ENCODE data around the gene SAP30BP.
A peak's percentile ranks its signal among the peaks of the same experiment; 100 is the strongest.

Gene SAP30BP

DNA sequence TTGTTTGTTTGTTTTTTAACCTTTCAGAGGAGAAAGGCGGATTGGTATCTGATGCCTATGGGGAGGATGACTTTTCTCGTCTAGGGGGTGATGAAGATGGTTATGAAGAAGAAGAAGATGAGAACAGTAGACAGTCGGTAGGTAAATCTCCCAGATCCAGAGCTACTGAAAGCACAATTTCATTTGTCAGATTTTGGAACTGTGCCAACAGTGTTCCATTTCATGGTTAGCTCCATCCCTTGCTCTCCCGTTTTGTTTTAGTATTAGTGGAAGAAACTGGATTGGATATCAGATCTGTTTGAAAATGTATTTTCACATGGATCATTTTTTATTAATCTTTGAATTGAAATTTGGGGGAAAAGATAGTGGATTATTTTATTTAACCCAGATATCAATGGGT is 1.4 kb downstream of the SAP30BP start:
- Histone ChIP-seq H3K4me1 (ENCODE audit: control insufficient read depth, insufficient read depth, low read length) (peaks cover 10% of the 10 kb centered on the region; the same call in 1 of the 2 replicates), H3K4me3 (ENCODE audit: low read depth, low read length) (peak overlapping the region; percentile 95; the same call in 1 of the 2 replicates), H3K36me3 (ENCODE audit: control insufficient read depth in 2 of 2, insufficient read depth in 1 of 2, low read length in 2 of 2) (peaks cover 47 to 66% of the 10 kb centered on the region in 2 experiments), H3K9me3 (ENCODE audit: control insufficient read depth, insufficient read depth, low read depth, low read length) (no peaks in the 10 kb centered on the region), H3K27ac (ENCODE audit: extremely low read depth, low read depth, low read length) (no peak overlapping the region)
- TF ChIP-seq, protein P1, sequence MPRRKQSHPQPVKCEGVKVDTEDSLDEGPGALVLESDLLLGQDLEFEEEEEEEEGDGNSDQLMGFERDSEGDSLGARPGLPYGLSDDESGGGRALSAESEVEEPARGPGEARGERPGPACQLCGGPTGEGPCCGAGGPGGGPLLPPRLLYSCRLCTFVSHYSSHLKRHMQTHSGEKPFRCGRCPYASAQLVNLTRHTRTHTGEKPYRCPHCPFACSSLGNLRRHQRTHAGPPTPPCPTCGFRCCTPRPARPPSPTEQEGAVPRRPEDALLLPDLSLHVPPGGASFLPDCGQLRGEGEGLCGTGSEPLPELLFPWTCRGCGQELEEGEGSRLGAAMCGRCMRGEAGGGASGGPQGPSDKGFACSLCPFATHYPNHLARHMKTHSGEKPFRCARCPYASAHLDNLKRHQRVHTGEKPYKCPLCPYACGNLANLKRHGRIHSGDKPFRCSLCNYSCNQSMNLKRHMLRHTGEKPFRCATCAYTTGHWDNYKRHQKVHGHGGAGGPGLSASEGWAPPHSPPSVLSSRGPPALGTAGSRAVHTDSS (tag by site-specific recombination; IDR thresholded peaks at IDR 0.05): peak; percentile 69
- no peak for TF ChIP-seq GFI1B (tag by site-specific recombination; IDR thresholded peaks at IDR 0.05)
- POLR2A ChIA-PET: interaction anchor here (1.2 to 3.3 kb wide), 2 partner anchors 12 to 80 kb away, joined by 3 to 11 read pairs; no protein-coding TSS in a partner anchor
- CTCF ChIA-PET: interaction anchor here (0.9 to 4.6 kb wide), 3 partner anchors 35 to 80 kb away, joined by 3 to 48 read pairs (median 42); partner anchors contain the start of gene SMIM5

DNA sequence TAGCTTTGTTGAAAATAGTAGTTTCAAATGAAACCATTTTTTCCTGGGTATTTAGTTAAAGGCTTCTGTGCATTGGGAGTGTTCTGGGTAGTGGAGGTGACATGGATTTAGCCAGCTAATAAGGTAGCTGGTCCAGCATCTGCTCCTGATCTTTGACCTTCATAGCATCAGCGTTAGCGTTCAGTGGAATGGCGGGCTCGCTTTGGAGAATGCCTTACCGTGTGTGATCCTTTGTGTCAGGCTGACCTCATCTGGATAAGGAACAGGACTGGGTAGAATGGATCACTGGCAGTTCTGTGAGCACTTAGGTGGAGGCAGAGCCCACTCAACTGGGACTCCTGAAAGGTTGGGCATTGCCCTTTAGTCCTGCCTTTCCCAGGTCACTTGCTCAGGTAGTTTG is 3.7 kb downstream of the SAP30BP start:
- Histone ChIP-seq H3K9me3 (ENCODE audit: control insufficient read depth, insufficient read depth, low read depth, low read length) (no peaks in the 10 kb centered on the region), H3K4me3 (ENCODE audit: low read depth, low read length) (no peak overlapping the region), H3K27ac (ENCODE audit: extremely low read depth, low read depth, low read length) (no peak overlapping the region), H3K4me1 (ENCODE audit: control insufficient read depth, insufficient read depth, low read length) (peaks cover 10% of the 10 kb centered on the region; the same call in 1 of the 2 replicates), H3K36me3 (ENCODE audit: control insufficient read depth in 2 of 2, insufficient read depth in 1 of 2, low read length in 2 of 2) (peaks cover 52 to 59% of the 10 kb centered on the region in 2 experiments)
- POLR2A ChIA-PET: interaction anchor here (1.4 kb wide), 1 partner anchor 10 kb away, joined by 4 read pairs; no protein-coding TSS in a partner anchor
- TF ChIP-seq ZNF521 (tag by site-specific recombination; IDR thresholded peaks at IDR 0.05): no peak
- CTCF ChIA-PET: interaction anchor here (0.6 to 16.4 kb wide), 8 partner anchors 9 to 115 kb away, joined by 3 to 308 read pairs (median 8); partner anchors contain the start of gene SMIM5

DNA sequence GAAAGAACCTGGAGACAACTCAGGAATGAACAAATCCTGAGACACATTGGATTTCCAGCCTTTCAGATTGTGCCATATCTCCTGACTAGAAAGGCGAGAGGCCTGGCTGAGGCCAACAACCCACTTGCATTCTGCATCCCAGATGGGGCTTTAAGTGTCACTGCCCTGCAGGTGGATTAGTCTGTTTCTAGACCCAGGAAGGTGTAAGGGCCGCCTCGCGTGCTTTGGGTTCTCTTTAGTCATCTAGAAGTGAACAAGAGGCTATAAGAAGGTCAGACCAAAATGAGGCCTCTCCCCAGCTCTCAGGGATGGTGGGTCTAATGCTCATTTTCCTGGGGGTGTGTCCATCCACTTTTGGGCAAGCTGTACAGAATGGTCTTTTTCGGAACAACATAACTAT is 4.9 kb downstream of the SAP30BP start:
- no peak overlapping the region for H3K4me3 ChIP-seq (ENCODE audit: low read depth, low read length)
- ChIA-PET CTCF (interaction anchor here (0.5 to 16.4 kb wide), 9 partner anchors 8 to 95 kb away, joined by 3 to 308 read pairs (median 4); partner anchors contain the start of gene SMIM5), POLR2A (interaction anchor here (0.5 kb wide), 1 partner anchor 72 kb away, joined by 3 read pairs; no protein-coding TSS in a partner anchor)
- H3K36me3 ChIP-seq (ENCODE audit: control insufficient read depth in 2 of 2, insufficient read depth in 1 of 2, low read length in 2 of 2): peaks cover 62 to 70% of the 10 kb centered on the region in 2 experiments
- peaks cover 7% of the 10 kb centered on the region; the same call in 1 of the 2 replicates for H3K4me1 ChIP-seq (ENCODE audit: control insufficient read depth, insufficient read depth, low read length)
- H3K9me3 ChIP-seq (ENCODE audit: control insufficient read depth, insufficient read depth, low read depth, low read length): no peaks in the 10 kb centered on the region
- H3K27ac ChIP-seq (ENCODE audit: extremely low read depth, low read depth, low read length): no peak overlapping the region
- TF ChIP-seq ZNF350 (tag by site-specific recombination; IDR thresholded peaks at IDR 0.05) (no peak), ZNF626 (tag by site-specific recombination; IDR thresholded peaks at IDR 0.05) (no peak), ZNF510 (tag by site-specific recombination; IDR thresholded peaks at IDR 0.05; ENCODE audit: insufficient replicate concordance) (no peak), ZNF610 (tag by site-specific recombination; IDR thresholded peaks at IDR 0.05; ENCODE audit: borderline replicate concordance) (no peak), ZNF549 (tag by site-specific recombination; IDR thresholded peaks at IDR 0.05) (no peak), ZNF792 (tag by site-specific recombination; IDR thresholded peaks at IDR 0.05) (no peak), SP7 (tag by site-specific recombination; IDR thresholded peaks at IDR 0.05) (no peak), ZNF670 (tag by site-specific recombination; IDR thresholded peaks at IDR 0.05; ENCODE audit: low read depth) (no peak), ZNF211 (tag by site-specific recombination; IDR thresholded peaks at IDR 0.05; ENCODE audit: low read depth) (no peak), ZSCAN23 (tag by site-specific recombination; IDR thresholded peaks at IDR 0.05) (no peak)
- TF ChIP-seq, protein P2, sequence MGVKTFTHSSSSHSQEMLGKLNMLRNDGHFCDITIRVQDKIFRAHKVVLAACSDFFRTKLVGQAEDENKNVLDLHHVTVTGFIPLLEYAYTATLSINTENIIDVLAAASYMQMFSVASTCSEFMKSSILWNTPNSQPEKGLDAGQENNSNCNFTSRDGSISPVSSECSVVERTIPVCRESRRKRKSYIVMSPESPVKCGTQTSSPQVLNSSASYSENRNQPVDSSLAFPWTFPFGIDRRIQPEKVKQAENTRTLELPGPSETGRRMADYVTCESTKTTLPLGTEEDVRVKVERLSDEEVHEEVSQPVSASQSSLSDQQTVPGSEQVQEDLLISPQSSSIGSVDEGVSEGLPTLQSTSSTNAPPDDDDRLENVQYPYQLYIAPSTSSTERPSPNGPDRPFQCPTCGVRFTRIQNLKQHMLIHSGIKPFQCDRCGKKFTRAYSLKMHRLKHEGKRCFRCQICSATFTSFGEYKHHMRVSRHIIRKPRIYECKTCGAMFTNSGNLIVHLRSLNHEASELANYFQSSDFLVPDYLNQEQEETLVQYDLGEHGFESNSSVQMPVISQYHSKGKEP (tag by site-specific recombination; IDR thresholded peaks at IDR 0.05): no peak
- TF ChIP-seq, protein P3, sequence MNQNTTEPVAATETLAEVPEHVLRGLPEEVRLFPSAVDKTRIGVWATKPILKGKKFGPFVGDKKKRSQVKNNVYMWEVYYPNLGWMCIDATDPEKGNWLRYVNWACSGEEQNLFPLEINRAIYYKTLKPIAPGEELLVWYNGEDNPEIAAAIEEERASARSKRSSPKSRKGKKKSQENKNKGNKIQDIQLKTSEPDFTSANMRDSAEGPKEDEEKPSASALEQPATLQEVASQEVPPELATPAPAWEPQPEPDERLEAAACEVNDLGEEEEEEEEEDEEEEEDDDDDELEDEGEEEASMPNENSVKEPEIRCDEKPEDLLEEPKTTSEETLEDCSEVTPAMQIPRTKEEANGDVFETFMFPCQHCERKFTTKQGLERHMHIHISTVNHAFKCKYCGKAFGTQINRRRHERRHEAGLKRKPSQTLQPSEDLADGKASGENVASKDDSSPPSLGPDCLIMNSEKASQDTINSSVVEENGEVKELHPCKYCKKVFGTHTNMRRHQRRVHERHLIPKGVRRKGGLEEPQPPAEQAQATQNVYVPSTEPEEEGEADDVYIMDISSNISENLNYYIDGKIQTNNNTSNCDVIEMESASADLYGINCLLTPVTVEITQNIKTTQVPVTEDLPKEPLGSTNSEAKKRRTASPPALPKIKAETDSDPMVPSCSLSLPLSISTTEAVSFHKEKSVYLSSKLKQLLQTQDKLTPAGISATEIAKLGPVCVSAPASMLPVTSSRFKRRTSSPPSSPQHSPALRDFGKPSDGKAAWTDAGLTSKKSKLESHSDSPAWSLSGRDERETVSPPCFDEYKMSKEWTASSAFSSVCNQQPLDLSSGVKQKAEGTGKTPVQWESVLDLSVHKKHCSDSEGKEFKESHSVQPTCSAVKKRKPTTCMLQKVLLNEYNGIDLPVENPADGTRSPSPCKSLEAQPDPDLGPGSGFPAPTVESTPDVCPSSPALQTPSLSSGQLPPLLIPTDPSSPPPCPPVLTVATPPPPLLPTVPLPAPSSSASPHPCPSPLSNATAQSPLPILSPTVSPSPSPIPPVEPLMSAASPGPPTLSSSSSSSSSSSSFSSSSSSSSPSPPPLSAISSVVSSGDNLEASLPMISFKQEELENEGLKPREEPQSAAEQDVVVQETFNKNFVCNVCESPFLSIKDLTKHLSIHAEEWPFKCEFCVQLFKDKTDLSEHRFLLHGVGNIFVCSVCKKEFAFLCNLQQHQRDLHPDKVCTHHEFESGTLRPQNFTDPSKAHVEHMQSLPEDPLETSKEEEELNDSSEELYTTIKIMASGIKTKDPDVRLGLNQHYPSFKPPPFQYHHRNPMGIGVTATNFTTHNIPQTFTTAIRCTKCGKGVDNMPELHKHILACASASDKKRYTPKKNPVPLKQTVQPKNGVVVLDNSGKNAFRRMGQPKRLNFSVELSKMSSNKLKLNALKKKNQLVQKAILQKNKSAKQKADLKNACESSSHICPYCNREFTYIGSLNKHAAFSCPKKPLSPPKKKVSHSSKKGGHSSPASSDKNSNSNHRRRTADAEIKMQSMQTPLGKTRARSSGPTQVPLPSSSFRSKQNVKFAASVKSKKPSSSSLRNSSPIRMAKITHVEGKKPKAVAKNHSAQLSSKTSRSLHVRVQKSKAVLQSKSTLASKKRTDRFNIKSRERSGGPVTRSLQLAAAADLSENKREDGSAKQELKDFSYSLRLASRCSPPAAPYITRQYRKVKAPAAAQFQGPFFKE (tag by site-specific recombination; IDR thresholded peaks at IDR 0.05; ENCODE audit: borderline replicate concordance): no peak
- TF ChIP-seq, protein P4, sequence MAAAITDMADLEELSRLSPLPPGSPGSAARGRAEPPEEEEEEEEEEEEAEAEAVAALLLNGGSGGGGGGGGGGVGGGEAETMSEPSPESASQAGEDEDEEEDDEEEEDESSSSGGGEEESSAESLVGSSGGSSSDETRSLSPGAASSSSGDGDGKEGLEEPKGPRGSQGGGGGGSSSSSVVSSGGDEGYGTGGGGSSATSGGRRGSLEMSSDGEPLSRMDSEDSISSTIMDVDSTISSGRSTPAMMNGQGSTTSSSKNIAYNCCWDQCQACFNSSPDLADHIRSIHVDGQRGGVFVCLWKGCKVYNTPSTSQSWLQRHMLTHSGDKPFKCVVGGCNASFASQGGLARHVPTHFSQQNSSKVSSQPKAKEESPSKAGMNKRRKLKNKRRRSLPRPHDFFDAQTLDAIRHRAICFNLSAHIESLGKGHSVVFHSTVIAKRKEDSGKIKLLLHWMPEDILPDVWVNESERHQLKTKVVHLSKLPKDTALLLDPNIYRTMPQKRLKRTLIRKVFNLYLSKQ (tag by site-specific recombination; IDR thresholded peaks at IDR 0.05; ENCODE audit: borderline replicate concordance): no peak

Data from HEK293 (cell line).